ENCODE data around the gene IFI27L2.

The IFI27L2 gene

DNA sequence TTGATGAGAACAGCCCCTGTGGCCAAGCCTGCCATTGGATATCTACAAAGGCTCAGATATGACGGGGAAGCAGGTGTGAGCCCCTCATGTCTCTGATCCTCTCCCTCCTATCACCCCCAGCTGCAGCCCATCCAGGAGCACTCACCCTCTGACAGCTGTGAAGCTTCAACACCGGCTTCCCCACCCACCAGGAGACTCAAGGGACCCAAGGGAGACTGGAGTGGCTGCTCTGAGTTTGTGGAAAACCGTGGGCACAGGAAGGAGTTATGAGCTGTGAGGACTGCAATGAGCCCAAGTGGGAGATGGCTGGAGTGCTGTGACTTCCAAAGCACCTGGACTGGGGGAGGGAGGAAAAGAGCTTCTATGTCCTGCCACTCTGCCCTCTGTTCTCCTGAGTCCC, 7.9 kb downstream of the IFI27L2 start:
- no peak for DNase-seq

- no peak for DNase-seq
These were observed 8.6 kb downstream of the IFI27L2 start for GRCh38 chr14:94120667-94121340.

DNA sequence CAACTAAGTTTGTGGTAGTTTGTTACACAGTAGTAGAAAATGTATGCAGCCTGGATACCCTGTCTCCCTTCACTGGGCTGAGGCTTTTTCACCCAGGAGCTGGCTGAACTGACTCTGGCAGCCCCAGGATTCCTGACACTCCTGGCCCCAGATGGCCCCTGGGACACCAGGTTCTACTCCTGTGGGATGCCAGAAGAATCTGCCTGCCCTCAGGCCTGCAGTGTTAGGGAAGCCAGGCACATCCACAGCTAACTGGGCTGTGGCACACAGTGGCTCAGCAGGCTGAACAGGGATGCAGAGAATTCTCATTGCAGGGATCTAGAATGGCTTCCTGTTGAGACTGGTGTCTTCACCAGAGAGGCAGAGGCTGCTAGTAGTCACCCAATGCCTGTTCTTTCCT, 10.3 kb downstream of the IFI27L2 start:
- no peak for DNase-seq

DNA sequence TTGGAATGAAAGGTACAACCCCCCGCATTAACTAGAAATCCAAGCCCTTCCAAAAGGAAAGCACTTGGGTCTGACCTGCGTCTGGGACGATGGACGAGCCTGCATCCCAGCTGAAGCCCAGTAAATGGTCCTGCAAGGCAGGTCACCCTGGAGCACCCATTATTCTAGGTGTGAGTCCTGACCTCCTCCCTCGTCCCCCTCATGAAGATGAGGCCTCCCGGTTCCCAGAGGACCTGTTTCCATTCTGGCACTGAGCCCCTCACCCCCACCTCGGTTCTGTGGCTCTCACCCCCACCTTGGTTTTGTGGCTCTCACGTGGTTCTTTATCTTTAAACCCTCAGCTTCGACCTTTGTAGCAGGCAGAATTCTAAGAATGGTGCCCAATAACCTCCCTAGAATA, 11.5 kb downstream of the IFI27L2 start:
- no peak for DNase-seq

- no peak for DNase-seq
These were observed 12.7 kb downstream of the IFI27L2 start for GRCh38 chr14:94116701-94117100.

GRCh38 chr14:94115631-94116030, 13.8 kb downstream of the IFI27L2 start:
- no peak for DNase-seq

DNA sequence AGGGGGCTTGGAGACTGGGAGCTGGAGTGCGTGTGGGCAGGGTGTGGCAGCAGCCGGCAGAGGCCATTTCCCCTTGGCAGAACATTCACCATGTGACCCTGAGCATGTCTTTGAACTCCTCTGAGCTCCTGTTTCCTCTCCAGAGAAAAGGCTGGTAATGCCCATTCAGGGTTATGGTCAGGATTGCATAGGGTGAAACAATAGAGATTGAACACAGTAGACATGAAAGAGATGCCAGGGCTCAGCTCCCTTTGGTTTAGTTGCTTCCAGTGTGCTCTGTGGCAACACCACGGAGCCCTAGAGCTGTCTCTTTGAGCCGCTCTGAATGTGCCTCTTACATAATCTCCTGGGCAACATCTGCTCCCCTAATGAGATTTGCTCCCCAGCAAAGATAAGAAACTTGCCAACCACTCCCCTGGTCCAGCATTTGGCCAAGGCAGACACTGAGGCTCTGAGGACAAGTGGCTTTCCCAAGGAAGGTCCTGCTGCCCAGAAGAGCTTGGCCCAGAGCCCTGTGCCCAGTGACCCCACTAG, 14.3 kb downstream of the IFI27L2 start:
- DNase-seq, result no peak

DNA sequence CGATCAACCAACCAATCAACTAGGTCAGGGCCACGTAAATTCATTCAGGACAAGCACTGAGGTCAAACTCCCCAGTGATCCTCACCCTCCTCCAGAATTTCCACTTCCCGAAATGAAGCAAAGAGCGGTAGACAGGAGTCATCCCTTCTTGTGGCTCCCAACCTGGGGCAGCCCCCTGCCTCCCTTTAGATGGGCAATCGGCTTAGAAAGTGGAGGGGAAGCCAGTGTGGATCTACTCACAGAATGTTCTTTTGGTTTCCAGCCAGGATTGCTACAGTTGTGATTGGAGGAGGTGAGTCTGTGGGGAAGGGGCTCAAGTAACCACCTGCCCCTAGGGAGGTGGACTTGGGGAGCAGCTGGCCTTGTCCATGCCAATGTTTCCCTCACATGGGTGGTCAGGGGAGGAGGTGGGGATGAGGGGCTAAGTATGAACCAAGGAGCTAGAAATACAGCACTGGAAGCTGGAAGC, 14.8 kb downstream of the IFI27L2 start:
- DNase-seq, result no peak

GRCh38 chr14:94113908-94114588, 15.4 kb downstream of the IFI27L2 start:
- no peak for DNase-seq

- no peak for DNase-seq
These were observed 15.9 kb downstream of the IFI27L2 start for GRCh38 chr14:94113490-94113889.

GRCh38 chr14:94113073-94113472, 16.3 kb downstream of the IFI27L2 start:
- DNase-seq, result no peak

GRCh38 chr14:94112513-94113063, 16.8 kb downstream of the IFI27L2 start:
- DNase-seq, result no peak

DNA sequence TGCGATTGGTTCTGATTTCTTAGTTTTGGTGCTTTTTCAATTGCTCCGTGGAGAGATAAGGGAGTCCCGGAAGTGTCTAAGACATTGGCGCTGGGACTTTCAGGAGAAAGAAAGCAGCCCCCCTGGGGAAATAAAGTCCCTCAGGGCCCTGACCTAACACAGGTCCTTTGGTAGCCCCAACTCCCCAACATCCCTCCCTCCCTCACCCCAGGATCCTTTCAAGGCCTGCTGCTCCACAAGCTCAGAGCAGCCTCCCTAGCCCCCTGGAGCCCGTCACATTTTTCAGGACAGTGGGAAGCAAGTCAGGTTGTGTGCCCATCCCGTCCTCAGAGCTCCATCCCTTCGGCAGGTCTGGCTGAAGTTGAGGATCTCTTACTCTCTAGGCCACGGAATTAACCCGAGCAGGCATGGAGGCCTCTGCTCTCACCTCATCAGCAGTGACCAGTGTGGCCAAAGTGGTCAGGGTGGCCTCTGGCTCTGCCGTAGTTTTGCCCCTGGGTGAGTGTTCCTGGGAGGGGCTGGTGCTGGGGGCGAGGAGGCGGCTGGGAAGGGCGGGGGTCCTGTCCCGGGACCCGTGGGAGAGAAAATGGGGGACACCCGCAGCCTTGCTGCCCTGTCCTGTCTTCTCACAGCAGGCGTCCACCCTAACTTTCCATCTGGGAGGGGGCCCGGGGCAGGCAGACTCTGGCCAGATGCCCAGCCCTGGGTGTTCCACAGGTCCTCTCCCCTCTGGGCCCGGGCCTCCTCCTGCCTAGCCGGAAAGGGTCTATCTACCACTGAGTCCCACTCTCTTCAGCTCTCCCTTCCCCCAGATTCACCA, 17.9 kb downstream of the IFI27L2 start:
- no peak for DNase-seq

- no peak for DNase-seq
These were observed 18.7 kb downstream of the IFI27L2 start, which contains the start of gene IFI27 for GRCh38 chr14:94110552-94111181. Gene IFI27 (plus strand): TSS chr14:94110736.

- no peak for DNase-seq
These were observed 19.5 kb downstream of the IFI27L2 start for GRCh38 chr14:94109915-94110250.

DNA sequence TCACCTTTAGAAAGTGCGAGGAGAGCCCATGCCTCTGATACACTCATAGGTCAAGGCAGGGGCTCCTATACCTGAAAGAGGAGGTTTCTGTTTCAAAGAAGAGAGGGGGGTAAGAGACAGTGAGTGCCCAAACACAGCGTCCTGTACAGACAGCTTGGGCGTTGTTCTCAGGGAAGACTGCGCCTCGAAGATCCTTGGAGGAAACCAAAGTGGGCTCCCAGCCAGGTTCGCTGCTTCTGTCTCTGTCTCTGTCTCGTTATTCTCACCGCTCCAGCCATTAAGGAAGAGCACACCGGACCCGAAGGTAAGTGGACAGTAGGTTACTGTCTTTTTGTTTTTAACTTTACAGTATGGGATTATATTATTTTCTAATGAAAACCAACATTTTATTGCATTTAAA, 24.7 kb downstream of the IFI27L2 start:
- DNase-seq, result no peak

GRCh38 chr14:94103554-94104150, 25.8 kb downstream of the IFI27L2 start:
- DNase-seq, result no peak

DNA sequence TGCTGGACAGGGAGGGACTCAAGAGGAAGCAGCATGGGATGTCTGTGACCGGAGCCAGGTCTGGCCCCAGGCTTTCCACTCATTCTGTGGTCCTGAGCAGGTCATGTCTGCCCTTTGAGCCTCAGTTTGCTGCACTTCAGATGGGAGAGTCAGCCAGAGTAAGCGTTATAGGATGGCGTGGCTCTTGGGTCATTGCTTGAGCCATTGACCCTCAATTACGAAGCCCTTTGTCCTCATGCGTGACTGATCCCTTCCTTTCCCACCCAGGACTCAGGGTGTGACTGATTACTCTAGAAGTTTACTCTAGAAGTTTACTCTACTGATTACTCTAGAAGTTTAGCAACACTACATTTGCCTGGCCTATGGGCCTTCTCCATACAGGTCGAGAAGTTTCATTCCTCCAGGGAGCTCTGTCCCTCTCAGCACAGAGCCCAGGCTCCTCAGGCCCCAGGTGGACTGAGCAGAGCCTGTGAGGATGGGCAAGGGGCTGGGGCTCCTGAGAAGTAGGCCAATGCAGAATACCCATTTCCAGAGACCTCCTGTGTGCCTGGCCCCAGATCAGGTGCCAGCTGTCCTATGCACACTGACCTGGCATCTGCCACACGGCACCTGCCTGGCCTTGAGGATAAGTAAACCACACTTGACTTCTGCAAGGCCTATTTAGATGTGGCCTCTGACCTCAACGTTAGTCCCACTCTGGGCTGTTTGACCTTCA, 26.5 kb downstream of the IFI27L2 start:
- DNase-seq, result no peak

DNA sequence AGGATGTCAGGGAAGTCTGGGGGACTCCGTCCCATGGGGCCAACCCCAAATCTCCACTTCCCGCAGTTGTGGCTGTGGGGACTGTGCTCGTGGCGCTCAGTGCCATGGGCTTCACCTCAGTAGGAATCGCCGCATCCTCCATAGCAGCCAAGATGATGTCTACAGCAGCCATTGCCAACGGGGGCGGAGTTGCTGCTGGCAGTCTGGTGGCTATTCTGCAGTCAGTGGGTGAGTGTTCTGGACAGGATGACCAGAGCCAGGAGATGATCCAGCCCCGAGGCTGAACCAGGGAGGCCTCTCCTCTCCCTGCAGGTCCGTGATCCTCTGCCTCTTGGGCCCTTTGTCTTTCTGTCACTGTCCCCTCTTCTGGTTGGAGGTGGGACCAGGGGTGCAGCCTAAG, 27.7 kb downstream of the IFI27L2 start:
- no peak for DNase-seq

- no peak for DNase-seq
These were observed 28.6 kb downstream of the IFI27L2 start for GRCh38 chr14:94100847-94101246.

GRCh38 chr14:94099006-94099405, 30.4 kb downstream of the IFI27L2 start:
- no peak for DNase-seq

Measured in CD4-positive, alpha-beta T cell treated with Interleukin-4 for 4 hours (primary cell).